Measurements from ENCODE around the gene COL4A2.

Gene COL4A2

GRCh38 chr13:110453797-110454196 is 146.7 kb downstream of the COL4A2 start:
- no peak for DNase-seq (ENCODE audit: low read depth, low spot score)
- no peak overlapping the region for H3K4me3 ChIP-seq (ENCODE audit: low read length)

GRCh38 chr13:110454227-110454859 is 147.3 kb downstream of the COL4A2 start:
- H3K4me3 ChIP-seq (ENCODE audit: low read length), result no peak overlapping the region
- DNase-seq (ENCODE audit: low read depth, low spot score), result no peak

GRCh38 chr13:110454956-110455355 is 147.9 kb downstream of the COL4A2 start:
- DNase-seq (ENCODE audit: low read depth, low spot score), result no peak
- H3K4me3 ChIP-seq (ENCODE audit: low read length), result no peak overlapping the region

- DNase-seq (ENCODE audit: low read depth, low spot score), result no peak
- no peak overlapping the region for H3K4me3 ChIP-seq (ENCODE audit: low read length)
These were observed 148.4 kb downstream of the COL4A2 start for GRCh38 chr13:110455444-110455843.

GRCh38 chr13:110455941-110456340 is 148.9 kb downstream of the COL4A2 start:
- peak; percentile 63 for DNase-seq (ENCODE audit: low read depth, low spot score)
- H3K4me3 ChIP-seq (ENCODE audit: low read length), result peak overlapping the region; percentile 25

GRCh38 chr13:110456550-110456949 is 149.5 kb downstream of the COL4A2 start:
- DNase-seq (ENCODE audit: low read depth, low spot score), result no peak
- H3K4me3 ChIP-seq (ENCODE audit: low read length), result no peak overlapping the region

- no peak overlapping the region for H3K4me3 ChIP-seq (ENCODE audit: low read length)
- DNase-seq (ENCODE audit: low read depth, low spot score), result no peak
These were observed 150.3 kb downstream of the COL4A2 start for GRCh38 chr13:110457361-110457760.

- H3K4me3 ChIP-seq (ENCODE audit: low read length), result no peak overlapping the region
- no peak for DNase-seq (ENCODE audit: low read depth, low spot score)
These were observed 150.9 kb downstream of the COL4A2 start for GRCh38 chr13:110458017-110458416.

GRCh38 chr13:110458594-110459365 is 151.7 kb downstream of the COL4A2 start:
- no peak for DNase-seq (ENCODE audit: low read depth, low spot score)
- H3K4me3 ChIP-seq (ENCODE audit: low read length), result no peak overlapping the region

- H3K4me3 ChIP-seq (ENCODE audit: low read length), result no peak overlapping the region
- no peak for DNase-seq (ENCODE audit: low read depth, low spot score)
These were observed 155.0 kb downstream of the COL4A2 start for GRCh38 chr13:110462091-110462490.

GRCh38 chr13:110463156-110463555 is 156.1 kb downstream of the COL4A2 start:
- no peak for DNase-seq (ENCODE audit: low read depth, low spot score)
- no peak overlapping the region for H3K4me3 ChIP-seq (ENCODE audit: low read length)

GRCh38 chr13:110463871-110464510 is 156.9 kb downstream of the COL4A2 start:
- H3K4me3 ChIP-seq (ENCODE audit: low read length), result no peak overlapping the region
- DNase-seq (ENCODE audit: low read depth, low spot score), result no peak

GRCh38 chr13:110464556-110465333 is 157.7 kb downstream of the COL4A2 start:
- H3K4me3 ChIP-seq (ENCODE audit: low read length), result no peak overlapping the region
- DNase-seq (ENCODE audit: low read depth, low spot score), result no peak

GRCh38 chr13:110465696-110466095 is 158.6 kb downstream of the COL4A2 start:
- H3K4me3 ChIP-seq (ENCODE audit: low read length), result no peak overlapping the region
- peak; percentile 57 for DNase-seq (ENCODE audit: low read depth, low spot score)

GRCh38 chr13:110466266-110466915 is 159.3 kb downstream of the COL4A2 start:
- DNase-seq (ENCODE audit: low read depth, low spot score), result no peak
- no peak overlapping the region for H3K4me3 ChIP-seq (ENCODE audit: low read length)

GRCh38 chr13:110467516-110468110 is 160.5 kb downstream of the COL4A2 start:
- DNase-seq (ENCODE audit: low read depth, low spot score), result no peak
- no peak overlapping the region for H3K4me3 ChIP-seq (ENCODE audit: low read length)

- no peak for DNase-seq (ENCODE audit: low read depth, low spot score)
- no peak overlapping the region for H3K4me3 ChIP-seq (ENCODE audit: low read length)
These were observed 162.0 kb downstream of the COL4A2 start for GRCh38 chr13:110468986-110469495.

GRCh38 chr13:110469597-110469996 is 162.5 kb downstream of the COL4A2 start:
- no peak overlapping the region for H3K4me3 ChIP-seq (ENCODE audit: low read length)
- no peak for DNase-seq (ENCODE audit: low read depth, low spot score)
